A673 (cell line): ENCODE data around the gene GPC1. TPM values are rescaled to one million over a fixed set of nuclear protein-coding genes. Genes with fewer than 3 reads are reported as not detected.

ENCODE experiments used
- BruUV-seq: library from RNA; stranded (reverse); fragments of 400-500 nt; replicated peaks from 2 replicates; lab custom pipeline; 2021; lab: Mats Ljungman, UMichigan
- CTCF ChIA-PET: fragments of 300-600 bp; sonication (Branson Sonifier 250); formaldehyde crosslinking; loops from one replicate; lab custom pipeline; 2022; ENCODE audit warnings: antibody characterized with exemption; lab: Charles Lee
- POLR2A ChIA-PET: fragments of 300-600 bp; sonication (Branson Sonifier 250); formaldehyde crosslinking; loops from one replicate; lab custom pipeline; 2022; ENCODE audit warnings: antibody characterized with exemption; ENCODE audit not compliant: low non-redundant PET; lab: Charles Lee
- DNase-seq: peaks from one replicate; pipeline ENCODE4 v3.0.0-alpha.2; 2015; ENCODE audit warnings: low spot score
- H3K27ac ChIP-seq: fragments of 200-600 bp; sonication (generic); 2 replicates; pipeline ENCODE4 v1.5.1; 2016; ENCODE audit warnings: mixed run types, low read depth, mild to moderate bottlenecking, mixed read lengths, antibody characterized with exemption, low read length; ENCODE audit not compliant: poor library complexity, severe bottlenecking
- H3K27me3 ChIP-seq: fragments of 200-600 bp; sonication (generic); replicated peaks from 2 replicates; pipeline ENCODE4 v1.6.1; 2017; ENCODE audit warnings: mixed run types, low read depth, mild to moderate bottlenecking, mixed read lengths, antibody characterized with exemption, low read length; ENCODE audit not compliant: insufficient read depth, poor library complexity
- H3K36me3 ChIP-seq: fragments of 200-600 bp; sonication (generic); 2 replicates; pipeline ENCODE4 v1.6.1; 2016; ENCODE audit warnings: mixed run types, mild to moderate bottlenecking, mixed read lengths, antibody characterized with exemption, low read length; ENCODE audit not compliant: insufficient read depth, poor library complexity, severe bottlenecking
- H3K4me1 ChIP-seq: fragments of 200-600 bp; sonication (generic); 2 replicates; pipeline ENCODE4 v1.6.1; 2017; ENCODE audit warnings: mixed run types, mild to moderate bottlenecking, mixed read lengths, antibody characterized with exemption, low read length; ENCODE audit not compliant: insufficient read depth, poor library complexity, severe bottlenecking
- H3K4me3 ChIP-seq: fragments of 200-600 bp; sonication (generic); 2 replicates; pipeline ENCODE4 v1.5.1; 2016; ENCODE audit warnings: low read depth, mixed run types, mild to moderate bottlenecking, mixed read lengths, low read length; ENCODE audit not compliant: poor library complexity, severe bottlenecking
- H3K9me3 ChIP-seq: fragments of 200-600 bp; sonication (generic); 2 replicates; pipeline ENCODE4 v1.6.1; 2016; ENCODE audit warnings: mixed run types, low read depth, mild to moderate bottlenecking, mixed read lengths, antibody characterized with exemption, low read length; ENCODE audit not compliant: poor library complexity, severe bottlenecking
- EZH2 ChIP-seq: fragments of 200-600 bp; sonication (generic); IDR thresholded peaks from 2 replicates; pipeline ENCODE4 v1.6.1; 2017; ENCODE audit warnings: borderline replicate concordance, low read depth, mild to moderate bottlenecking, mixed read lengths, antibody characterized with exemption, low read length; ENCODE audit not compliant: poor library complexity, severe bottlenecking
- intact Hi-C: fragments of 100-400 bp; cut with micrococcal nuclease; formaldehyde crosslinking; loops from one replicate; pipeline ENCODE4 v1.10.0; 2022; ENCODE audit not compliant: unreplicated experiment
- total RNA-seq: library from RNA; stranded (reverse); gene quantifications from 2 replicates; pipeline ENCODE4 v1.2.3, GENCODE V29; 2021
- TF ChIP-seq, protein P1 (sequence below): fragments of 300-800, 200-600 bp; sonication (generic); conservative IDR thresholded peaks from 2 replicates; pipeline ENCODE4 v1.5.1; 2017; ENCODE audit warnings: low read depth, mild to moderate bottlenecking, antibody characterized with exemption, low read length, moderate library complexity, mixed read lengths

GPC1 gene
- total RNA-seq, 1 experiment from 2014 or later, result 21.2 TPM

DNA sequence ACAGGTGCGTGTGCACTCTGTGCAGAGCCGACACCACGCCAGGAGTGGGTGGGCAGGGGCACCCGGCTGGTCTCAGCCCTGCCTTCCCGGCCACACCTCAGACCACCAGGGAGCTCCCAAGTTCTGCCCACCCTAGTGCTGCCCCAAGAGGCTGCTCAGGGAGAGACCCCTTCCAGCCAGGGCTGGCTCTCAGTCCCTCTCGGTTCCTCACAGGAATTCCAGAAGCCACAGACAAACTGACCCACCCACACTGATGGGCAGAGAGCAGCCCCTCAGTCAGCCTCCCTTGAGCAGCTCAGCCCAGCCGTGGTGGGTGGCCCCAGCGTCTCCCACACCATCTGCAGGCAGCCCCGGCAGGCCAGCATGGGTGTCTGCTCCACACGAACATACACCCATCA, 33.8 kb downstream of the GPC1 start:
- no TSS peak for BruUV-seq

DNA sequence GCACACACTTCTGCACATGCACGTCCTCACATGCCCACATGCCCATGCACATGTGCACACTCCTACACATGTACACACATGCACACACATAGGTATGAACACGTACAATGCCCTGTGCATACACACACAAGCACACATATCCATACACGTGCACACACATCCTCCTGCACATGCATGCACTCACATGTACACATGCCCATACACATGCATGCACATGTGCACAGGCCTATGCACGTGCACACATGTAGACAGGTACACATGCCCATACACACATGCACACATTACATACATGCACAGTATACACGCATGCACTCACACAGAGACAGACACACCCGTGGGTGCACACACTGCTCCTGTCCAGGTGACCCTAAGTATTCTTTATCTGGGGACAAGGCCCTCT, 34.3 kb downstream of the GPC1 start:
- H3K27ac ChIP-seq, result no peak overlapping the region
- no peaks in the 10 kb centered on the region for H3K4me1 ChIP-seq
- ChIA-PET CTCF (no interaction called here), POLR2A (no interaction called here)
- H3K27me3 ChIP-seq, result no peaks in the 10 kb centered on the region
- peaks cover 9% of the 10 kb centered on the region for H3K9me3 ChIP-seq
- TF ChIP-seq EZH2, result no peak
- TF ChIP-seq, protein P1, sequence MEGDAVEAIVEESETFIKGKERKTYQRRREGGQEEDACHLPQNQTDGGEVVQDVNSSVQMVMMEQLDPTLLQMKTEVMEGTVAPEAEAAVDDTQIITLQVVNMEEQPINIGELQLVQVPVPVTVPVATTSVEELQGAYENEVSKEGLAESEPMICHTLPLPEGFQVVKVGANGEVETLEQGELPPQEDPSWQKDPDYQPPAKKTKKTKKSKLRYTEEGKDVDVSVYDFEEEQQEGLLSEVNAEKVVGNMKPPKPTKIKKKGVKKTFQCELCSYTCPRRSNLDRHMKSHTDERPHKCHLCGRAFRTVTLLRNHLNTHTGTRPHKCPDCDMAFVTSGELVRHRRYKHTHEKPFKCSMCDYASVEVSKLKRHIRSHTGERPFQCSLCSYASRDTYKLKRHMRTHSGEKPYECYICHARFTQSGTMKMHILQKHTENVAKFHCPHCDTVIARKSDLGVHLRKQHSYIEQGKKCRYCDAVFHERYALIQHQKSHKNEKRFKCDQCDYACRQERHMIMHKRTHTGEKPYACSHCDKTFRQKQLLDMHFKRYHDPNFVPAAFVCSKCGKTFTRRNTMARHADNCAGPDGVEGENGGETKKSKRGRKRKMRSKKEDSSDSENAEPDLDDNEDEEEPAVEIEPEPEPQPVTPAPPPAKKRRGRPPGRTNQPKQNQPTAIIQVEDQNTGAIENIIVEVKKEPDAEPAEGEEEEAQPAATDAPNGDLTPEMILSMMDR, result no peak
- intact Hi-C loops, result no loop called here
- DNase-seq, result no peak
- H3K4me3 ChIP-seq, result no peak overlapping the region
- BruUV-seq, result no TSS peak
- no peaks in the 10 kb centered on the region for H3K36me3 ChIP-seq

More for the DNA sequence above, 33.8 kb downstream of the GPC1 start:
- TF ChIP-seq EZH2, result no peak
- TF ChIP-seq, protein P1, result no peak
- no peaks in the 10 kb centered on the region for H3K4me1 ChIP-seq
- POLR2A ChIA-PET, result no interaction called here
- no peaks in the 10 kb centered on the region for H3K27me3 ChIP-seq
- H3K27ac ChIP-seq, result no peak overlapping the region
- no peaks in the 10 kb centered on the region for H3K36me3 ChIP-seq
- no peak overlapping the region for H3K4me3 ChIP-seq
- H3K9me3 ChIP-seq, result peaks cover 9% of the 10 kb centered on the region
- intact Hi-C loops, result no loop called here
- no peak for DNase-seq
- CTCF ChIA-PET, result no interaction called here

DNA sequence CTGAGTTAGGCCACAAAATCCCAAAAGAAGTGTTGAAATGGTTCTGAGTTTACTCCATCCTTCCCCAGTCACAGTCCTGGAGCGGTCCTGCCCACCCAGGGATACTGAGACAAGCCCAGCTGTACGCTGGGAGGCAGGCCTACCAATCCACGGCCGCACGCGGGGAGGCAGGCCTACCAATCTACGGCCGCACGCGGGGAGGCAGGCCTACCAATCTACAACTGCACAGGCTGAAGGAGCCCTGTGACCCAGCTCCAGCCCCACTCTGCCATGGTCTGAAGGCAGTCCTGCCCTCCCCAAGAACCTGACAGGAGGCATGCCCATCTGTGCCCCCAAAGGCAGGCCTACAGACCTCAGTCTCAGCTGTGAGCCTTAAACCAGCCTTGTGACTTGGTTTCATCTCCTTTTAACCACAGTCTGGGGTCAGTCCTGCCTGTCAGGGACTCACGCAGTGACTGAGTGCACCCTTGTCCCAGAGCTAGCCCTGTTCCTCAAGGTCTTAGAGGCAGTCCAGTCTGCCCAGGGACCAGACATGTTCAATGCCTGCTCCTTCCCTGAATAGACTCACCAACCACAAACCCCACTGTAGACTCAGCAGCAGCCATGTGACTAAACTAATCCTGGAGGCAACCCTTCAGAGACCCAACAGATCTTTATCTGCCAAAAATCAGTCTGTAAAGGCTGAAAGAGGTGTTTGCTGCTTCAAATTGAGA, 36.8 kb downstream of the GPC1 start:
- CTCF ChIA-PET, result no interaction called here
- no peak for DNase-seq

More for the DNA sequence above, 36.8 kb downstream of the GPC1 start:
- TF ChIP-seq, protein P1, result no peak
- TF ChIP-seq EZH2, result no peak
- no peaks in the 10 kb centered on the region for H3K36me3 ChIP-seq
- H3K27ac ChIP-seq, result no peak overlapping the region
- BruUV-seq, result no TSS peak
- H3K9me3 ChIP-seq, result peaks cover 17% of the 10 kb centered on the region
- no peak overlapping the region for H3K4me3 ChIP-seq
- no peaks in the 10 kb centered on the region for H3K4me1 ChIP-seq
- POLR2A ChIA-PET, result no interaction called here
- intact Hi-C loops, result no loop called here
- no peaks in the 10 kb centered on the region for H3K27me3 ChIP-seq
